Heart left ventricle (tissue), 16 donors: Measurements from ENCODE around the gene SPATA6. TPM values are rescaled to one million over a fixed set of nuclear protein-coding genes. Genes with fewer than 3 reads are reported as not detected.
"Not testable (repeated sequence)": the region's sequence is repeated elsewhere in the genome, so short reads cannot be mapped to it uniquely, and the experiment has no call there.

Experiments used
- ATAC-seq, 4 donors: fragments of 200-7000 bp; cut with Tn5 transposase; one replicate each; pipeline ENCODE4 v1.9.1; 2020 to 2022; ENCODE audit warnings: moderate library complexity in 4 of 4, mild to moderate bottlenecking in 3 of 4, moderate number of reproducible peaks in 1 of 4
- DNase-seq, 5 donors: peaks; one replicate each; pipeline ENCODE4 v3.0.0-alpha.2; 2020
- H3K27ac ChIP-seq, 12 donors: fragments of 200-600 bp; sonication (generic) in 4 of 12; one replicate each; pipeline versions ENCODE4 v1.5.0 to v1.8.0; 2016 to 2022; ENCODE audit warnings: mild to moderate bottlenecking in 2 of 12
- H3K27me3 ChIP-seq, 9 donors: fragments of 200-600 bp; sonication (generic) in 2 of 9; one replicate each; pipeline versions ENCODE4 v1.5.1 to v1.8.0; 2016 to 2022; ENCODE audit warnings: mild to moderate bottlenecking in 3 of 9
- H3K36me3 ChIP-seq, 9 donors: fragments of 200-600 bp; sonication (generic) in 2 of 9; one replicate each; pipeline versions ENCODE4 v1.5.0 to v1.8.0; 2018 to 2022; ENCODE audit warnings: mild to moderate bottlenecking in 2 of 9
- H3K4me1 ChIP-seq, 12 donors: fragments of 200-600 bp; sonication (generic) in 4 of 12; one replicate each; pipeline versions ENCODE4 v1.5.0 to v1.8.0; 2016 to 2022; ENCODE audit warnings: mild to moderate bottlenecking in 3 of 12
- H3K4me3 ChIP-seq, 12 donors: fragments of 200-600 bp; sonication (generic) in 4 of 12; one replicate each; pipeline versions ENCODE4 v1.5.0 to v1.8.0; 2017 to 2022; ENCODE audit warnings: mild to moderate bottlenecking in 9 of 12, moderate library complexity in 4 of 12
- H3K9me3 ChIP-seq, 12 donors: fragments of 200-600 bp; sonication (generic) in 4 of 12; one replicate each; pipeline versions ENCODE4 v1.5.0 to v1.8.0; 2016 to 2022; ENCODE audit warnings: mild to moderate bottlenecking in 1 of 12
- POLR2A ChIP-seq, 2 donors: fragments of 450-650 bp; IDR thresholded peaks; one replicate each; pipeline ENCODE4 v1.6.1; 2017; ENCODE audit warnings: antibody characterized with exemption in 2 of 2, mild to moderate bottlenecking in 2 of 2, moderate library complexity in 2 of 2
- WGBS, 4 donors: extraction: QIAGEN DNeasy Blood & Tissue Kit in 2 of 4; methylation state at CpG; one replicate each; pipeline versions ENCODE4 v1.1.5 to v1.1.7; 2013 to 2018; 5-methylcytosine and 5-hydroxymethylcytosine counted together
- intact Hi-C, 10 donors: fragments of 100-400 bp; cut with DNase I; formaldehyde crosslinking; loops; one replicate each; pipeline versions ENCODE4 v1.11.1 to v1.14.2; 2022
- long read RNA-seq, 3 donors: library from polyadenylated mRNA; unstranded; transcript quantifications; one replicate each; pipeline ENCODE4 v2.0.0, GENCODE V29; 2020 to 2021
- polyA plus RNA-seq, 2 donors: library from polyadenylated mRNA; stranded (reverse); fragments of 200-250 nt; gene quantifications; one replicate each; pipeline ENCODE4 v1.2.3, GENCODE V29; 2013
- total RNA-seq, 9 donors: library from RNA; depleted of rRNA in 2 of 9; stranded (reverse); fragments of >200 nt in 2 of 9; fragmentation: NEBNext Ultra II Directional in 3 of 9; extraction: Animal tissue kit (Norgen Biotek cat#: 25700) in 3 of 9; gene quantifications; one replicate each; pipeline versions ENCODE4 v1.1.0 to v1.2.4, GENCODE V29; 2016 to 2023
- TF ChIP-seq, protein P1 (sequence below), 12 donors: fragments of 200-600 bp; sonication (generic) in 4 of 12; IDR thresholded peaks; one replicate each; pipeline versions ENCODE4 v1.5.0 to v1.8.0; 2018 to 2022; ENCODE audit warnings: antibody characterized with exemption in 12 of 12, mild to moderate bottlenecking in 5 of 12
- donor health status: ischemic (EF 13 %, LVEDD 7.1; RV severe dilation, severe dysfunction).
- donor health status: healthy with polysubstance abuse.
- donor health status: DM: no; HTN: yes; CAD: no.
- donor health status: DM: no; HTN: no; CAD: no.
- donor health status: ischemic (EF 25% LVEDD 6.9; RV normal size, moderate dysfunction).
- donor health status: ischemic (EF 25% LVEDD 5.7; RV mildly dilated, moderate dysfunction).
- donor health status: healthy.
- donor health status: DM: yes; HTN: yes; CAD: no.
- donor health status: ischemic (EF 35%, LVEDD 5.7; RV mildly dilated, moderate dysfunction).
- donor health status: nonischemic (EF 11% LVEDD 7.7; RV severe dilation, severe dysfunction).
- donor health status: DM: yes; HTN: yes; CAD: no.
- donor health status: PGD.
- donor health status: ischemic (EF 29% LVEDD 5.4; RV normal size, mild dysfunction).
- donor health status: nonischemic (EF 23%, LVEDD 6.1; RV moderate dilation, normal function).

The SPATA6 gene
- total RNA-seq: 10 to 100 TPM in 2 of 9 donors, 1 to 10 TPM in 7; 2.3 to 13.8 (median 7.2) TPM
- polyA plus RNA-seq: 1 to 10 TPM; 1.4 to 1.8 TPM
- long read RNA-seq, donor 1, partial matches to known transcripts: 0 of 4 reads
- long read RNA-seq, donor 1, other reads (novel, unspliced or antisense): 4 of 4 reads
- long read RNA-seq, donor 2, partial matches to known transcripts: 0 of 3 reads
- long read RNA-seq, donor 2, other reads (novel, unspliced or antisense): 3 of 3 reads
- long read RNA-seq, donor 3: 0 reads

DNA sequence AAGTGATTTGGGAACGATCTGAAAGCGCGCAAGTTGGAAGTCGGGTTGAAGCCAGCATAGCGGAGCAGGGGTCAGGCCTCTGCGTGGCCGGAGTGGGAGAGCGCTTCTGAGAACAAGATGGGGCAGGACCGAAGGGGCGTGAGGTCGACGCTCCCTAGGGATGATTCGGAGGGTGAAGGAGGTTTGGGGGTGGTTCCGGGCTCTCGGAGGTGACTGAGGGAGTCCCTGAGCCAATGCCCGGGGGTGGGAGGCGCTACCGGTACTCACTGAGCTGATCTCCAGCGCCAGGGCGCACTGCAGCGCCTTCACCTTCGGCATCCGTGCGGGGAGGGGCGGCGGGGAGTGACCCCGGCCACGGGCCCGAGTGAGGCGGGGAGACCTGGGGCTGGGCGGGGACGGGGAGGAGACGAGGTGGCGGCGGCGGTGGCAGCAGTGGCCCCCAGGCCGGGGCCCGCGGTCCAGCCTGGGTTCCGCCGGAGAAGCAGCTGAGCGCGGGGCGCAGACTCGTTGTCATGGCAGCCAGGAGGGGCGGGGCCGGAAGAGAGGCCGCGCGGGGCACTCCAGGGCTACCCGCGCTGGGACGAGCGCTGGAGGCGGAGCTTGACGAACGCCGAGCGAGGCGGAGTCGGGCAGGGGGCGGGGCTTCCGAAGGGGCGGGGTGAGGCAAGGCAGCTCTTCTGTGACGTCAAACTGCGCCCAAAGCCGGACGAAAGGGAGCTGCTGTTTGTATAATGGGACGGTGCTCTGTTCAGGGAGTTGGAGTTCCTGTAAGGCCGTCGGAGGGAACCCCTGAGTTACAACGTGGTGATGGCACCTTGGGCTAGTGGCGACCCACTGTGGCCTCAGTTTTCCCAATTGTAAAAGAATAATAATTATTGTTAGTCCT lies at the start of gene SPATA6:
TSS of gene SPATA6 (minus strand) at position 514 of the 886 bp plus-strand sequence. CDS start at position 318, 196 bp downstream.
- TF ChIP-seq, protein P1, sequence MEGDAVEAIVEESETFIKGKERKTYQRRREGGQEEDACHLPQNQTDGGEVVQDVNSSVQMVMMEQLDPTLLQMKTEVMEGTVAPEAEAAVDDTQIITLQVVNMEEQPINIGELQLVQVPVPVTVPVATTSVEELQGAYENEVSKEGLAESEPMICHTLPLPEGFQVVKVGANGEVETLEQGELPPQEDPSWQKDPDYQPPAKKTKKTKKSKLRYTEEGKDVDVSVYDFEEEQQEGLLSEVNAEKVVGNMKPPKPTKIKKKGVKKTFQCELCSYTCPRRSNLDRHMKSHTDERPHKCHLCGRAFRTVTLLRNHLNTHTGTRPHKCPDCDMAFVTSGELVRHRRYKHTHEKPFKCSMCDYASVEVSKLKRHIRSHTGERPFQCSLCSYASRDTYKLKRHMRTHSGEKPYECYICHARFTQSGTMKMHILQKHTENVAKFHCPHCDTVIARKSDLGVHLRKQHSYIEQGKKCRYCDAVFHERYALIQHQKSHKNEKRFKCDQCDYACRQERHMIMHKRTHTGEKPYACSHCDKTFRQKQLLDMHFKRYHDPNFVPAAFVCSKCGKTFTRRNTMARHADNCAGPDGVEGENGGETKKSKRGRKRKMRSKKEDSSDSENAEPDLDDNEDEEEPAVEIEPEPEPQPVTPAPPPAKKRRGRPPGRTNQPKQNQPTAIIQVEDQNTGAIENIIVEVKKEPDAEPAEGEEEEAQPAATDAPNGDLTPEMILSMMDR (IDR thresholded peaks at IDR 0.05): peak in 1 of 12 donors; percentile 13
- peak; percentile 58 to 90 for TF ChIP-seq POLR2A (IDR thresholded peaks at IDR 0.05)
- H3K9me3 ChIP-seq: no peaks in the 10 kb centered on the region
- H3K27ac ChIP-seq: peak within 1 kb of the TSS; percentile 70 to 95 (median 86)
- ATAC-seq (peak; percentile 94 to 98 (median 98)), DNase-seq (peak; percentile 97 to 99 (median 98))
- H3K27me3 ChIP-seq: no peaks in the 10 kb centered on the region
- 0 to 1% (median 0%) methylated on average over 33 to 73 of the region's 73 CpGs for WGBS, 4 donors
- peak within 1 kb of the TSS; percentile 40 to 93 (median 73) for H3K4me3 ChIP-seq
- peaks cover 0 to 38% (median 19%) of the 10 kb centered on the region in 12 donors for H3K4me1 ChIP-seq
- intact Hi-C loops: no loop called here
- H3K36me3 ChIP-seq: no peaks in the 10 kb centered on the region

DNA sequence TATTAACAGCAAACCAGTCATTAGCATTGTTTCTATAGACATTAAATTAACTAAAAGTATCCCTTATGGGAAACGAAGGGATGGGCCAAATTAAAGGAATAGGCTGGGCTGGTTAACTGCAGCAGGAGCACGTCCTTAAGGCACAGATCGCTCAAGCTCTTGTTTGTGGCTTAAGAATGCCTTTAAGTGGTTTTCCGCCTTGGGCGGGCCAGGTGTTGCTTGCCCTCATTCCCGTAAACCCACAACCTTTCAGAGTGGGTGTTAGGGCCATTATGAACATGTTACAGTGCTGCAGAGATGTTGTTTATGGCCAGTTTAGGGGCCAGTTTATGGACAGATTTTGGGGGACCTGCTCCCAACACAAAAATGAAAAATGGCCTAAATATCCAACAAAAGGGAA lies 47.9 kb upstream of the SPATA6 start:
- H3K27me3 ChIP-seq, H3K4me1 ChIP-seq, H3K9me3 ChIP-seq, H3K27ac ChIP-seq, H3K4me3 ChIP-seq, DNase-seq, H3K36me3 ChIP-seq, ATAC-seq, intact Hi-C loops: not testable (repeated sequence)
- WGBS, 4 donors: 87 to 90% (median 88%) methylated on average over 6 of the region's 6 CpGs

DNA sequence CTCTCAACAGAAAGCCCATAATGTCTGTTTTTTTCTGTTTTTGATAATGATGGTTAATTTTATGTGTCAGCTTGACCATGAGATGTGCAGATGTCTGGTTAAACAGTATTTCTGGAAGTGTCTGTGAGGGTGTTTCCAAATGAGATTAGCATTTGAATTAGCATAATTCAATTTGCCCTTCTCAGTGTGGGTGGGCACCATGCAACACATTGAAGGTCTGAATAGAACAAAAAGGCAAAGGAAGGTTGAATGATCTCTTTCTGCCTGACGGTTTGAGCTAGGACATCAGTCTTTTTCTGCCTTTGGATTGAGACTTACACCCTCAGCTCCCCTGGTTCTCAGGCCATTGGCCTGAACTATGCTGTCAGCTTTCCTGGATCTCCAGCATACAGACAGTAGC lies 34.9 kb upstream of the SPATA6 start:
- no peaks in the 10 kb centered on the region for H3K36me3 ChIP-seq
- H3K27ac ChIP-seq: no peak overlapping the region
- ATAC-seq: no peak
- DNase-seq: no peak
- no peak overlapping the region for H3K4me3 ChIP-seq
- no peaks in the 10 kb centered on the region for H3K9me3 ChIP-seq
- H3K4me1 ChIP-seq: no peaks in the 10 kb centered on the region
- peaks cover 0 to 10% (median 0%) of the 10 kb centered on the region in 9 donors for H3K27me3 ChIP-seq
- 0% methylated on average over 1 of the region's 1 CpG for WGBS, 4 donors
- intact Hi-C loops: no loop called here
- TF ChIP-seq POLR2A (IDR thresholded peaks at IDR 0.05): no peak
- TF ChIP-seq, protein P1 (IDR thresholded peaks at IDR 0.05): no peak

DNA sequence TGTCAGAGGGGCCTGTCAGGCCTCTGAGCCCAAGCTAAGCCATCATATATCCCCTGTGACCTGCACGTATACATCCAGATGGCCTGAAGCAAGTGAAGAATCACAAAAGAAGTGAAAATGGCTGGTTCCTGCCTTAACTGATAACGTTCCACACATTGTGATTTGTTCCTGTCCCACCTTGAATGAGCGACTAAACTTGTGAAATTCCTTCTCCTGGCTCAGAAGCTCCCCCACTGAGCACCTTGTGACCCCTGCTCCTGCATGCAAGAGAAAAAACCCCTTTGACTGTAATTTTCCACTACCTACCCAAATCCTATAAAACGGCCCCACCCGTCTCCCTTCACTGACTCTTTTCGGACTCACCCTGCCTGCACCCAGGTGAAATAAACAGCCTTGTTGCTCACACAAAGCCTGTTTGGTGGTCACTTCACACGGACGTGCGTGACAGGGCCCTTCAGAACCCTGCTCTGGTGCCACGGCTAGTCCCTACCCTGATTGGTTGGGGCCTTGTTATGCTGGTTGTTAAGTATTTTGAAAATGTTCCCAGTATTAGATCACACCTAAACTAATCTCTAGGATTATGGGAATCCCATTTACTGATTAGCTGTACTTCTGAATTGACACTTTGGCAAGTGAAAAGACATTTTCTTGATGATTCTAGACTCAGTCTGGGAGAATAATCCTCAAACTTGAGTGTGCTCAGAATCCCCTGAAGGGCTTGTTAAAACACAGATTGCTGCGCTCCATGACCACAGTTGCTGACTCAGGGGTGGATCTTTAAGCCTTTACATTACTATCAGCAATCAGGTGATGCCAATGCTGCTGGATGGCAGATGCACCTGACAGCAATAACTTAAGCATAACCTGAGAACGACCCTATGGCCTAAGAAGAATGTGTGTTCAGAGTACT lies 28.8 kb upstream of the SPATA6 start:
- no peaks in the 10 kb centered on the region for H3K9me3 ChIP-seq
- H3K27me3 ChIP-seq: no peaks in the 10 kb centered on the region
- H3K27ac ChIP-seq: no peak overlapping the region
- no peak overlapping the region for H3K4me3 ChIP-seq
- intact Hi-C loops: no loop called here
- DNase-seq (no peak), ATAC-seq (no peak)
- 60 to 67% (median 64%) methylated on average over 12 of the region's 12 CpGs for WGBS, 4 donors
- H3K36me3 ChIP-seq: no peaks in the 10 kb centered on the region
- peaks cover 0 to 7% (median 0%) of the 10 kb centered on the region in 12 donors for H3K4me1 ChIP-seq
- TF ChIP-seq, protein P1 (IDR thresholded peaks at IDR 0.05): no peak
